Measurements from ENCODE around the gene MGAT3. TPM values are rescaled to one million over a fixed set of nuclear protein-coding genes. Genes with fewer than 3 reads are reported as not detected.

Gene MGAT3
- total and polyA plus RNA-seq, 2 of the 8 experiments (the other 6 are each of a cell fraction or from before 2014, with no cell fraction given): 4.3 to 9.2 TPM

GRCh38 chr22:39414377-39414776, 42.4 kb upstream of the MGAT3 start (continued):
- TF ChIP-seq TEAD4 (IDR thresholded peaks at IDR 0.05; ENCODE audit: low read depth, low read length): no peak
- TF ChIP-seq POLR2A (IDR thresholded peaks at IDR 0.05; ENCODE audit: control extremely low read depth in 1 of 2, low read depth in 2 of 2, low read length in 2 of 2): no peak
- TF ChIP-seq GABPA (IDR thresholded peaks at IDR 0.05; ENCODE audit: borderline replicate concordance, insufficient read depth, low read length): no peak
- TF ChIP-seq BACH1 (IDR thresholded peaks at IDR 0.05; ENCODE audit: low read length): no peak
- TF ChIP-seq CHD2 (IDR thresholded peaks at IDR 0.05; ENCODE audit: low read length): no peak
- no peak for TF ChIP-seq NRF1 (IDR thresholded peaks at IDR 0.05; ENCODE audit: low read depth, low read length)
- TF ChIP-seq JUND (IDR thresholded peaks at IDR 0.05; ENCODE audit: low read length): no peak

All from H1 (cell line).